NB4 (cell line): ENCODE measurements around the gene SLC6A6.

Source experiments
- MYC ChIP-seq: IDR thresholded peaks from 2 replicates; pipeline ENCODE4 v1.6.1; 2011; ENCODE audit warnings: low read depth, low read length
- POLR2A ChIP-seq: IDR thresholded peaks from 2 replicates; pipeline ENCODE4 v1.6.1; 2011; ENCODE audit warnings: mild to moderate bottlenecking; ENCODE audit not compliant: insufficient read length; ENCODE audit errors: extremely low read depth
- TF ChIP-seq, protein P1 (sequence below): IDR thresholded peaks from 2 replicates; pipeline ENCODE4 v1.6.1; 2011; ENCODE audit warnings: low read depth, low read length
- TF ChIP-seq, protein P2 (sequence below): IDR thresholded peaks from one replicate; pipeline ENCODE4 v1.5.1; 2012; ENCODE audit warnings: low read depth, low read length

DNA sequence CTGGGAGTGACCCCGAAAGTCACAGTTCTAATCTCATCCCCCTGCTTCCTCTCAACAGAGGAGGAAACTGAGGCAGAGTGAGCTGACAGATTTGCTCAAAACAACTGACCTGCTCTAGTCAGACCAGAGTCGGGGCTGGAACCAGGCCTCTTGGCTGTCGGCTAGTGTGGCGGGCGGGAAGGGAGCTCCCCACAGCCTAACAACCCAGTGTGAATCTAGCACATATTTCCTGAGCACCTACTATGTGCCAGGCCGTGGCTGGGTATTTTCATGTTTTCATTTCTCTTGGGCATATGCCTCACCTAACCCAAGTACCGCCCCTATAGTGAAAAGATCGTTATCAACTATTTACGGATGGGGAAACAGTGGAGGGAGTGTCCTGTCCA, 110.5 kb downstream of the SLC6A6 start:
- TF ChIP-seq POLR2A (no peak), MYC (no peak)
- TF ChIP-seq, protein P1, sequence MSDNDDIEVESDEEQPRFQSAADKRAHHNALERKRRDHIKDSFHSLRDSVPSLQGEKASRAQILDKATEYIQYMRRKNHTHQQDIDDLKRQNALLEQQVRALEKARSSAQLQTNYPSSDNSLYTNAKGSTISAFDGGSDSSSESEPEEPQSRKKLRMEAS, result no peak
- TF ChIP-seq, protein P2, sequence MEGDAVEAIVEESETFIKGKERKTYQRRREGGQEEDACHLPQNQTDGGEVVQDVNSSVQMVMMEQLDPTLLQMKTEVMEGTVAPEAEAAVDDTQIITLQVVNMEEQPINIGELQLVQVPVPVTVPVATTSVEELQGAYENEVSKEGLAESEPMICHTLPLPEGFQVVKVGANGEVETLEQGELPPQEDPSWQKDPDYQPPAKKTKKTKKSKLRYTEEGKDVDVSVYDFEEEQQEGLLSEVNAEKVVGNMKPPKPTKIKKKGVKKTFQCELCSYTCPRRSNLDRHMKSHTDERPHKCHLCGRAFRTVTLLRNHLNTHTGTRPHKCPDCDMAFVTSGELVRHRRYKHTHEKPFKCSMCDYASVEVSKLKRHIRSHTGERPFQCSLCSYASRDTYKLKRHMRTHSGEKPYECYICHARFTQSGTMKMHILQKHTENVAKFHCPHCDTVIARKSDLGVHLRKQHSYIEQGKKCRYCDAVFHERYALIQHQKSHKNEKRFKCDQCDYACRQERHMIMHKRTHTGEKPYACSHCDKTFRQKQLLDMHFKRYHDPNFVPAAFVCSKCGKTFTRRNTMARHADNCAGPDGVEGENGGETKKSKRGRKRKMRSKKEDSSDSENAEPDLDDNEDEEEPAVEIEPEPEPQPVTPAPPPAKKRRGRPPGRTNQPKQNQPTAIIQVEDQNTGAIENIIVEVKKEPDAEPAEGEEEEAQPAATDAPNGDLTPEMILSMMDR, result no peak
